K562 (cell line): ENCODE results near the gene EGLN1. TPM values are rescaled to one million over a fixed set of nuclear protein-coding genes. Genes with fewer than 3 reads are reported as not detected.

ENCODE experiments used
- ATAC-seq: fragments of 200-7000 bp; cut with Tn5 transposase; 3 replicates; pipeline ENCODE4 v1.9.1; 2020; ENCODE audit warnings: moderate library complexity
- BruUV-seq: library from RNA; stranded (reverse); fragments of 400-500 nt; replicated peaks from 2 replicates; lab custom pipeline; 2021; lab: Mats Ljungman, UMichigan
- CTCF ChIA-PET: fragments of 300-600 bp; formaldehyde crosslinking; extraction: SDS; loops from one replicate; lab custom pipeline; 2021; ENCODE audit warnings: low intra/inter-chr PET ratio; lab: Yijun Ruan, JAX
- POLR2A ChIA-PET: fragments of 300-600, 350-650 bp; sonication (Branson Sonifier 250); formaldehyde crosslinking; extraction: SDS; loops from one replicate; lab custom pipeline; 2021; ENCODE audit warnings: antibody characterized with exemption, inconsistent platforms; lab: Yijun Ruan, JAX
- DNase-seq, 4 experiments: peaks; one replicate each; pipeline versions ENCODE4 v3.0.0 to v3.0.0-alpha.2; 2011 to 2018; ENCODE audit warnings: low spot score in 3 of 4, mixed read lengths in 3 of 4; ENCODE audit errors: extremely low read depth in 1 of 4
- FAIRE-seq: peaks from 2 replicates; lab custom pipeline; 2011; peaks lifted over from hg19 to GRCh38; lab: Jason Lieb, UNC
- H2AFZ ChIP-seq: 2 replicates; pipeline ENCODE4 v1.6.0; 2011; ENCODE audit warnings: low read depth, low read length, control low read depth, inconsistent platforms
- H3K27ac ChIP-seq: fragments of 200-600 bp; 3 replicates; pipeline ENCODE4 v1.8.0; 2011; ENCODE audit warnings: low read depth, mild to moderate bottlenecking, control low read depth, inconsistent platforms, low read length, moderate library complexity, mixed read lengths; ENCODE audit errors: extremely low read depth
- H3K27me3 ChIP-seq, 2 experiments: fragments of 300-600 bp in 1 of 2; 2 replicates in 1 of 2; 3 replicates in 1 of 2; pipeline versions ENCODE4 v1.6.0 to v1.8.0; 2011; ENCODE audit warnings: inconsistent platforms in 2 of 2, low read length in 2 of 2, mild to moderate bottlenecking in 1 of 2, mixed read lengths in 1 of 2, moderate library complexity in 1 of 2; ENCODE audit not compliant: control insufficient read depth in 2 of 2, insufficient read depth in 2 of 2
- H3K36me3 ChIP-seq: fragments of 300-600 bp; 3 replicates; pipeline ENCODE4 v1.8.0; 2011; ENCODE audit warnings: mild to moderate bottlenecking, low read length, inconsistent platforms; ENCODE audit not compliant: control insufficient read depth, insufficient read depth
- H3K4me1 ChIP-seq, 2 experiments: fragments of 200-600 bp in 1 of 2; replicated peaks in 1 of 2; 2 replicates in 1 of 2; 3 replicates in 1 of 2; pipeline versions ENCODE4 v1.5.1 to v1.8.0; 2011; ENCODE audit warnings: inconsistent platforms in 2 of 2, low read length in 2 of 2, mild to moderate bottlenecking in 1 of 2, mixed read lengths in 1 of 2, moderate library complexity in 1 of 2; ENCODE audit not compliant: control insufficient read depth in 2 of 2, insufficient read depth in 2 of 2
- H3K4me2 ChIP-seq: 2 replicates; pipeline ENCODE4 v1.6.1; 2011; ENCODE audit warnings: low read length, control low read depth, inconsistent platforms, mixed read lengths; ENCODE audit not compliant: insufficient read depth
- H3K4me3 ChIP-seq: fragments of 200-600 bp; sonication (generic), shearing (Covaris generic); 2 replicates; pipeline ENCODE4 v1.5.1; 2016; ENCODE audit warnings: control low read depth, inconsistent platforms
- H3K79me2 ChIP-seq: fragments of 200-600 bp; 3 replicates; pipeline ENCODE4 v1.8.0; 2011; ENCODE audit warnings: low read length, inconsistent platforms; ENCODE audit not compliant: control insufficient read depth, insufficient read depth
- H3K9ac ChIP-seq, 2 experiments: 2 replicates each; pipeline versions ENCODE4 v1.6.0 to v1.6.1; 2011; ENCODE audit warnings: low read depth in 2 of 2, low read length in 2 of 2, control low read depth in 1 of 2, inconsistent platforms in 1 of 2, mild to moderate bottlenecking in 1 of 2, mixed read lengths in 1 of 2; ENCODE audit not compliant: insufficient read depth in 1 of 2
- H3K9me1 ChIP-seq: one replicate; pipeline ENCODE4 v1.6.0; 2011; ENCODE audit warnings: inconsistent platforms, mild to moderate bottlenecking, low read length, moderate library complexity; ENCODE audit not compliant: control insufficient read depth, insufficient read depth
- H3K9me3 ChIP-seq: replicated peaks from 2 replicates; pipeline ENCODE4 v1.5.1; 2011; ENCODE audit warnings: low read depth, low read length, inconsistent platforms; ENCODE audit not compliant: control insufficient read depth, insufficient read depth
- H4K20me1 ChIP-seq: replicated peaks from 2 replicates; pipeline ENCODE4 v1.6.1; 2011; ENCODE audit warnings: low read length, inconsistent platforms, mixed read lengths; ENCODE audit not compliant: control insufficient read depth, insufficient read depth
- BRD4 ChIP-seq: fragments of 200-600 bp; sonication (generic); IDR thresholded peaks from 2 replicates; pipeline ENCODE4 v1.6.1; 2017; ENCODE audit warnings: inconsistent platforms
- CEBPG ChIP-seq, 3 experiments: fragments of 200-800 bp in 1 of 3; sonication (Bioruptor generic) in 1 of 3; sonication (generic) in 1 of 3; formaldehyde crosslinking in 1 of 3; IDR thresholded peaks in 2 of 3; conservative IDR thresholded peaks in 1 of 3; 2 replicates each; pipeline versions ENCODE4 v1.6.1 to v1.8.0; 2016 to 2022; ENCODE audit warnings: missing compliant biosample characterization in 2 of 3, missing genetic modification characterization in 2 of 3, mild to moderate bottlenecking in 1 of 3, missing genetic modification reagents in 1 of 3
- HIVEP1 ChIP-seq: fragments of 250-450 bp; sonication (Bioruptor Pico); IDR thresholded peaks from 2 replicates; pipeline ENCODE4 v1.4.0; 2020; ENCODE audit warnings: mild to moderate bottlenecking
- HMG20A ChIP-seq: fragments of 450-650 bp; formaldehyde crosslinking; conservative IDR thresholded peaks from 2 replicates; pipeline ENCODE4 v1.4.0; 2020; ENCODE audit warnings: mild to moderate bottlenecking, mixed read lengths
- MEIS2 ChIP-seq: fragments of 450-650 bp; IDR thresholded peaks from 2 replicates; pipeline ENCODE4 v1.6.1; 2014; ENCODE audit warnings: mild to moderate bottlenecking; ENCODE audit not compliant: partially characterized antibody
- PBX2 ChIP-seq, 2 experiments: IDR thresholded peaks in 1 of 2; conservative IDR thresholded peaks in 1 of 2; 2 replicates each; pipeline ENCODE4 v1.6.1; 2016; ENCODE audit warnings: low read depth in 2 of 2, mild to moderate bottlenecking in 1 of 2, missing compliant biosample characterization in 1 of 2, missing genetic modification characterization in 1 of 2, moderate library complexity in 1 of 2
- PKNOX1 ChIP-seq: fragments of 450-650 bp; IDR thresholded peaks from 2 replicates; pipeline ENCODE4 v1.6.1; 2016
- POLR2AphosphoS2 ChIP-seq: IDR thresholded peaks from 2 replicates; pipeline ENCODE4 v1.6.1; 2012; ENCODE audit warnings: low read length, improper control_type of control experiment
- SETDB1 ChIP-seq: IDR thresholded peaks from one replicate; pipeline ENCODE4 v1.6.1; 2012; ENCODE audit warnings: low read length, control low read depth, inconsistent platforms
- TCF15 ChIP-seq: fragments of 250-450 bp; sonication (Bioruptor Pico); IDR thresholded peaks from 2 replicates; pipeline ENCODE4 v1.8.0; 2022; ENCODE audit warnings: moderate library complexity, mild to moderate bottlenecking, inconsistent platforms
- WGBS: fragments of 100-300 bp; shearing (Covaris generic); methylation state at CpG from one replicate; pipeline ENCODE4 v1.1.6; 2016; ENCODE audit warnings: low coverage, mixed read lengths; ENCODE audit not compliant: insufficient coverage; ENCODE audit errors: missing lambda C conversion rate; 5-methylcytosine and 5-hydroxymethylcytosine counted together
- in situ Hi-C: fragments of 300-500 bp; cut with MboI; formaldehyde crosslinking; loops from 4 replicates; pipeline ENCODE4 v1.15.0; 2018; ENCODE audit warnings: inconsistent platforms, mixed read lengths
- intact Hi-C: fragments of 100-400 bp; cut with micrococcal nuclease; formaldehyde crosslinking; loops from 2 replicates; pipeline ENCODE4 v1.14.2; 2022
- polyA plus RNA-seq, 8 experiments: library from polyadenylated mRNA; depleted of rRNA in 4 of 8; stranded (reverse) in 5 of 8; unstranded in 3 of 8; fragments of >200 nt; fragmentation: Nextera tagmentation in 2 of 8; fragmentation: Illumina TruSeq in 1 of 8; extraction: Ambion mirVana in 2 of 8; extraction: Trizol in 1 of 8; gene quantifications; 2 replicates each; pipeline versions ENCODE4 v1.2.1 to v1.2.3, GENCODE V29; 2011 to 2014; ENCODE audit warnings: inconsistent platforms in 1 of 8, missing spikeins in 1 of 8
- total RNA-seq, 7 experiments: library from RNA; depleted of rRNA in 6 of 7; stranded (reverse); fragments of >200 nt in 6 of 7; fragmentation: Illumina TruSeq in 2 of 7; extraction: Trizol in 2 of 7; gene quantifications; 2 replicates each; pipeline versions ENCODE4 v1.2.1 to v1.2.3, GENCODE V29; 2011 to 2021; ENCODE audit warnings: low replicate concordance in 1 of 7

Gene EGLN1
- total and polyA plus RNA-seq, 9 of the 15 experiments (the other 6 are each of a cell fraction or from before 2014, with no cell fraction given), result 5.2 to 54.3 (median 24.6) TPM

- H3K9me3 ChIP-seq, result no peaks in the 10 kb centered on the region
- H3K4me2 ChIP-seq, result no peak overlapping the region
- ChIA-PET CTCF (no interaction called here), POLR2A (interaction anchor here (0.6 to 1.2 kb wide), 5 partner anchors 8 to 500 kb away, joined by 3 to 4 read pairs (median 3); no protein-coding TSS in a partner anchor)
- TF ChIP-seq HIVEP1 (no peak), PKNOX1 (peak; percentile 68), TCF15 (no peak), POLR2AphosphoS2 (no peak), HMG20A (CRISPR knock-in tag) (no peak), BRD4 (no peak), CEBPG (CRISPR knock-in tag; IDR thresholded peaks at IDR 0.05) (no peak), CEBPG (tag; conservative IDR thresholded peaks at IDR 0.05 in 1 of 2, IDR thresholded peaks at IDR 0.05 in 1 of 2) (peak in 1 of 2 experiments; percentile 49; a peak in 1 of 4 replicates), MEIS2 (peak; percentile 62), SETDB1 (no peak), PBX2 (CRISPR knock-in tag; IDR thresholded peaks at IDR 0.05; ENCODE audit: low read depth) (no peak), PBX2 (tag; conservative IDR thresholded peaks at IDR 0.05; ENCODE audit: low read depth) (peak; percentile 62)
- ATAC-seq, result no peak
- H3K9me1 ChIP-seq, result no peaks in the 10 kb centered on the region
- H3K27me3 ChIP-seq, result no peaks in the 10 kb centered on the region
- no peak overlapping the region for H3K4me3 ChIP-seq
- in situ Hi-C loops, result no loop called here
- no peak overlapping the region for H3K9ac ChIP-seq
- 90% methylated on average over 5 of the region's 5 CpGs for WGBS
- H3K27ac ChIP-seq, result no peak overlapping the region
- H2AFZ ChIP-seq, result no peak overlapping the region
- no peaks in the 10 kb centered on the region for H3K4me1 ChIP-seq
- no TSS peak for BruUV-seq
- no peak for DNase-seq
- H3K36me3 ChIP-seq, result peaks cover 5% of the 10 kb centered on the region; the same call in 2 of the 3 replicates
- peaks cover 9% of the 10 kb centered on the region; the same call in 1 of the 2 replicates for H4K20me1 ChIP-seq
- H3K79me2 ChIP-seq, result peaks cover 90% of the 10 kb centered on the region
- intact Hi-C loops, result no loop called here
- peak; percentile 37 for FAIRE-seq
Observed at GRCh38 chr1:231387770-231388669, 34.1 kb downstream of the EGLN1 start.
